ENCODE data around the gene ZNF540.
"Not testable (repeated sequence)": the region's sequence is repeated elsewhere in the genome, so short reads cannot be mapped to it uniquely, and the experiment has no call there.

The ZNF540 gene

DNA sequence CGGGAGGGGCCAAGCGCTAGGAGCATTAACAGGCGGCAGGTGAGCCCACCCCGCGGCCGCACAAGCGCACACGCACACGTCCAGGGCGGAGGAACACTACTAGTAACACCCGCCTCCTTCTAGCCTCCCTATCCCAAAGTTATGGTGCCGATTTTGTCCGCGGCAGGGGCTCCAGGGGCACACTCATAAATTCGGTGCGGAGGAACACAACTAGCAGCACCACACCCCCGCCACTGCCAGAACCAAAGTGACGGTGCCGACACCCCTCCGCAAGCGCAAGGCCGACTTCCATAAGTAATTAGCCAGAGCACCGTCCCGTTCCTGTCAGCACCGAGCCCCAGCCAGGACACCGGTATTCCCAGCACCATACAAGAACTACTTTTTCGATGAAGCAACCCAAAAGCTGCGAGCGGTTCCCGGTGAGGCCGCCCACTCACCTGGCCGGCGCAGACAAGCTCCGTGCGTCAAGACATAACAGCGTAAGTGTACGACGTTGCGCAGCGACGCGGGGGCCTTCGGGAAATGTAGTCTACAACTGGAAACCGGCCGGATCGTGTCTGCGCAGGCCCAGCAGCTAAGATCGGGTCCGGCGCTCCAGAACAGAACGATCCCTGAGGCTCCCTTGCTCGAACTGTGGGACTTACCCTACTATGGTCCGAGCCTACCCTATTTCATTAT is at the start of gene ZNF540, which contains the start of gene ZNF571:
Gene ZNF540 (plus strand): TSS at position 573 of the 678 bp plus-strand sequence. CDS start 3,572 bp downstream, outside the sequence.
Gene ZNF571 (minus strand): TSS at position 489 of the 678 bp plus-strand sequence. CDS start 8,116 bp downstream, outside the sequence.
- peak; percentile 100 for DNase-seq

DNA sequence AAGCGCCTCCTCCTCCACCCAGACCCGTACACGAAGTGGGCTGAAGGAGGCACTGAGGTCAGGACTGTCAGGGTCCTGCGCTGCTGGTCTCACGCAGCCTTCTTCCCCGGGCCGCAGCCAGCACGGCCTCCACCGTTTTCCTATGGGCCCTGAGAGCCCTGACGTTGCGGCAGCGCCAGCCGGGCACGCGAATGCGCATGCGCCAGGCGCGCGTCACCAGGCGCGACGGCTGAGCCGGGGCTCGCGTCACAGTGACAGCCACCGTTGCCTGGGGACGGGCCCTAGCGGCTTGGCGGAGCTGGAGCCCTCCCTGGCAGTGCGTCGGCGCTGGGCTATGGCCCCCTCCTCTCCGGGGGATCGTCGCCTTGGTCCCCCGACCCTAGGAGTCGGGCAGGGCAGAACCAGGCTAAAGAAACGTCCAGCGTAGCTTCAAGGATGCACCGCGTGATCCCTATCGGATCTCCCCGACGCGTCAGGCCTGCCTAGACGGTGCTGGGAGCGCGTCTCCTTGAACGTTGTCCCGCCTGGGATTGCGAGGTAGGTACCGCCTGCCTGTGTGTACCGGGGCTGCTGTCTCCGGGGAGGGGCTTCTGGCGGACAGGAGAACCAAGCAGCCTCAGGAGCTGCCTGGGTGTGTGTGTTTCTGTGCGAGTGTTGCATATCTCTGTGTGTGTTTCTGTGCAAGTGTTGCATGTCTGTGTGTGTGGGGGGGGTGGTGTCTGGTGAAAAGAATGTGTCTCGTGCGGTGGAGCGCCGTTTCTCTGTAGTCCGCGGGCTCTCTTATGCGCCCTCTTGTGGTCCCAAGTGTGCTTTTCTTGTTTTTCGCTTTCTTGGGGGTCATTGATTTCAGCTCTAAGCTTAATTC is 43.3 kb upstream of the ZNF540 start:
- no peak for DNase-seq

DNA sequence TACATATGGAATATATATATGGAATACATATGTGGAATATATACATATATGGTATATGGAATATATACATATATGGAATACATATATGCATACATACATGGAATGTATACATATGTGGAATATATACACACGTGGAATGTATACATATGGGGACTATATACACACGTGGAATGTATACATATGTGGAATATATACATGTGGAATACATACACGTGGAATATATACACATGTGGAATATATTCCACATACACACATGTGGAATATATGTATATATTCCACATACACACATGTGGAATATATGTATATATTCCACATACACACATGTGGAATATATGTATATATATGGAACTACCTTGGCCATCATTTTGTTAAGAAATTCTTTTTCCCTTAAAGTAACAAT is 31.2 kb upstream of the ZNF540 start:
- no peak for DNase-seq

DNA sequence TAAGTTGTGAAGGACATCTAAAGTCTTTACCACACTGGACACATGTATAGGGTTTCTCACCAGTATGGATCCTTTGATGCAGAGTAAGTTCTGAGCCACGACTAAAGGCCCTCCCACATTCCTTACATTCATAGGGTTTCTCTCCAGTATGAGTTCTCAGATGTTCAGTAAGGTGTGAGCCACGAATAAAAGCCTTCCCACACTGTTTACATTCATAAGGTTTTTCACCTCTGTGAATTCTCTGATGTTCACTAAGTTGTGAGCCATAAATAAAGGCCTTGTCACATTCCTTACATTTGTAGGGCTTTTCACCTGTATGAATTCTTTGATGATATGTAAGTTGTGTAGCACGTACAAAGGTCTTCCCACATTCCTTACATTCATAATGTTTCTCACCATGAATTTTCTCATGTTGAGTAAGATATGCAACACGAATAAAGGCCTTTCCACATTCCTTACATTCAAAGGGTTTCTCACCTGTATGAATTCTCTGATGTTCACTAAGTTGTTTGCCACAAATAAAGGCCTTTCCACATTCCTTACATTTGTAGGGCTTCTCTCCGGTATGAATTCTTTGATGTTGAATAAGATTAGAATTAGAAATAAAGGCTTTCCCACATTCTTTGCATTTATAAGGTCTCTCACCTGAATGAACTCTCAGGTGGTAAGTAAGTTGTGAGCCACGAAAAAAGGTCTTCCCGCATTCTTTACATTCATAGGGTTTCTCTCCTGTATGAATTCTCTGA is 29.9 kb upstream of the ZNF540 start:
- DNase-seq = no peak

DNA sequence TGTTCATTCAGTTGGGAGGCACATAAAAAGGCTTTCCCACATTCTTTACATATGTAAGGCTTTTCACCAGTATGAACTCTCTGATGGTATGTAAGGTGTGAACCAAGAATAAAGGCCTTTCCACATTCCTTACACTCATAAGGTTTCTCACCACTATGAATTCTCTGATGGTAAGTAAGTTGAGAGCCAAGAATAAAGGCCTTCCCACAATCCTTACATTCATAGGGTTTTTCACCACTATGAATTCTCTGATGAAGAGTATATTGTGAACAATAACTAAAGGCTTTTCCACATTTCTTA is 29.4 kb upstream of the ZNF540 start:
- DNase-seq = no peak

DNA sequence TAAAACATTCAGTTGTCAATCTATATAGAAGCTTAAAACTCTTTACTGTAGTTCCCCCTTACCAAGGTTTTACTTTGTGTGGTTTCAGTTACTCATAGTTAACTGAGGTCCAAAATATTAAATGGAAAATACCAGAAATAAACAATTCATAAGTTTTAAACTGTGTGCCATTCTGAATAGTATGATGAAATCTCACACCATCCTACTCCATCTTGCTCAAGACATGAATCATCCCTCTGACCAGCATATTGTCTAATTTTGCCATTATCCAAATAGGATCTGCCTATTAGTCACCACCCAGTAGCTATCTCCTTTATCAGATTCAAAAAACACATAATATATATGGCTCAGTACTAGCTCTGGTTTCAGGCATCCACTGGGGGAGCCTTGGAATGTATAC is 22.5 kb upstream of the ZNF540 start:
- no peak for DNase-seq

DNA sequence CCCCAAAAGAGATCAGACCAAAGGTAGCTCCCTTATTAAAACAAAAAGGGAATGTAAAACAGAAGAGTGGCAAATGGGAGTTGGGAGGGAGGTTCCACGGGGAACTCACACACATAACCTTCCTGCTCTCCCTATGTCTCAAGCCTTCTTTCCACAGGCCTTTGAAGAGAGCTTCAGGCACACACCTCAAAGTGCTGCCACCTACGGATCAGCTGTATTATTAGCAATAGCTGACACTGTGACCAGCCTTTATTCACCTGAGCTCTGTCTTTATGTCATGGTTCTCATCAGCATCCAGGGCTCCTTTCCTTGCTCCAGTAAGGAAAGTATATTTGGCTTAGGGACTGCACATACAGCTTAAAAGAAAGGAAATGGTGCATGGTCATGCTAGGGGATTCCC is 11.3 kb upstream of the ZNF540 start:
- DNase-seq = no peak

DNA sequence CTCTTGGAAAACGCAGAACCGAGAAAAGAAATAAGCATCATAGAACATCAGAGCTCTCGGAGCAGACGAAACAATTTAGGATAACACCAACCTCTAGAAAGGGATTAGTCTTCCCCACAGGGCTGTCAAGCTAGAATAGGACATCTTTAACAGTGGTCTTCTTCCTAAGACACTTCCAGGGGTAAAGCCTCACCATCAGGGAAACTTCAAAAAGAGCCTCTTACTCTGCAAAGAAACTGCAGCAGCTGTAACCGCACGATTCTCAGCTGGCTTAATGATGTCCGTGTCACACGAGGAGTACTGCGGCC is 726 bp upstream of the ZNF540 start:
- DNase-seq = no peak

DNA sequence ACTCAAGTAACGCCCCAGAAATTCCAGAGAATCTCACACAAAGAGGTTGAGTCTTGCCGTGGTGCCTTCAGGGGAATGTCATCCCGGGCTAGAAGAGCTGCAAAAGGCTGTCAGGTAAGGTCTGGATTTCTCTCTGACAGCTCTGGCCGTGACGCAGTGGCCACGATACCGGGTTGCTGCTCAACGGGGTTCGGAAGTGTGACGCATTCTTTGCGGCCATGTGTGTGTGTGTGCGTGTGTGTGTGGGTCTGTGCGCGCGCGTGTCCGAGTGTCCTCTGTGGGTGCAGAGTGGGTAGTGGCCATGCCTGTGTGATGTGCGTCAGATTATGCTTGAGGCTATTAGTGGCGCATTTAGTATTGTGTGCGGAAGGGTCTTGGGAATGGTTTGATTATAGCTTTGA is 306 bp downstream of the ZNF540 start:
- no peak for DNase-seq

DNA sequence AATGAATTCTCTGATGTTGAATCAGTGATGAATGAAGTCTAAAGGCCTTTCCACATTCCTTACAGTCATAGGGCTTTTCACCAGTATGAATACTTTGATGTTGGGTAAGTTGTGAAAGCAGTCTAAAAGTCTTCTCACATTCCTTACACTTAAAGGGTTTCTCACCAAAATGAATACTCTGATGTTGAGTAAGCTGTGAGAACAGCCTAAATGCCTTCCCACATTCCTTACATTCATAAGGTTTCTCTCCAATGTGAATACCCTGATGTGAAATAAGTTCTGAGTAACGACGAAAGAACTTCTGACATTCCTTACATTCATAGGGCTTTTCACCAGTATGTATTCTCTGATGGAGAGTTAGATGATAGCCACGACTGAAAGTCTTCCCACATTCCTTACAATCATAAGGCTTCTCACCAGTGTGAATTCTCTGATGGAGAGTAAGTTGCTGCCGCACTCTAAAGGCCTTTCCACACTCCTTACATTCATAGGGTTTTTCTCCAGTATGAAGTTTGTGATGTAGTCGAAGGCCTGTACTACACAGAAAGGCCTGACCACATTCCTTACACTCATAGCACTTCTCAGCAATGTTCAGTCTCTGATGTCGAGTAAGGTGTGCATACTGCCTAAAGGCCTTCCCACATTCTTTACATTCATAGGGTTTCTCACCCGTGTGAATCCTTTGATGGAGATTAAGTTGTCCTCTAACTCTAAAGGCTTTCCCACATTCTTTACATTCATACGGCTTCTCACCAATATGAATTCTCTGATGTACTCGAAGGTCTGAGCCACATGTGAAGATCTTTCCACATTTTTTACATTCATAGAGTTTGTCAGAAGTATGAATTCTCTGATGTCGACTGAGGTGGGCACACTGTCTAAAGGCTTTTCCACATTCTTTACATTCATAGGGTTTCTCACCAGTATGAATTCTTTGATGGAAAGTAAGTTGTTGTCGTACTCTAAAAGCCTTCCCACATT is 40.7 kb downstream of the ZNF540 start:
- DNase-seq = no peak

DNA sequence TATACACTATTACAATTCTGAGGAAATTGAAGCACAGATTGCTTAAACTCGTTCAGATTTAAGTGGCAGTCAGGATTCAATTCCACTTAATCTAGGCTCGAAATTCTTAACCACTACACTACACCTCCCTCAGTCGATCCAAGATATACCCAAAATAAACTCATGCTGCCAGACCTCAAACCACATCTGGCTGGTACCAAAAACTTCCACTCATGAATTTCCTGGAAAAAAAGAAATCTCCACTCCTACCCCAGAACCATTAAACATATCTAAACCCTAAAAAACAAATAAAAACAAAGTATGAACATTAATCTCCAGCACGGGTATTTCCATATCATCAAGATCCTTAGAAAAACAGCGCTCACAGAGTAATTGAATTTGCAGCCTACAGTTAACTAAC is 59.4 kb downstream of the ZNF540 start:
- no peak for DNase-seq

DNA sequence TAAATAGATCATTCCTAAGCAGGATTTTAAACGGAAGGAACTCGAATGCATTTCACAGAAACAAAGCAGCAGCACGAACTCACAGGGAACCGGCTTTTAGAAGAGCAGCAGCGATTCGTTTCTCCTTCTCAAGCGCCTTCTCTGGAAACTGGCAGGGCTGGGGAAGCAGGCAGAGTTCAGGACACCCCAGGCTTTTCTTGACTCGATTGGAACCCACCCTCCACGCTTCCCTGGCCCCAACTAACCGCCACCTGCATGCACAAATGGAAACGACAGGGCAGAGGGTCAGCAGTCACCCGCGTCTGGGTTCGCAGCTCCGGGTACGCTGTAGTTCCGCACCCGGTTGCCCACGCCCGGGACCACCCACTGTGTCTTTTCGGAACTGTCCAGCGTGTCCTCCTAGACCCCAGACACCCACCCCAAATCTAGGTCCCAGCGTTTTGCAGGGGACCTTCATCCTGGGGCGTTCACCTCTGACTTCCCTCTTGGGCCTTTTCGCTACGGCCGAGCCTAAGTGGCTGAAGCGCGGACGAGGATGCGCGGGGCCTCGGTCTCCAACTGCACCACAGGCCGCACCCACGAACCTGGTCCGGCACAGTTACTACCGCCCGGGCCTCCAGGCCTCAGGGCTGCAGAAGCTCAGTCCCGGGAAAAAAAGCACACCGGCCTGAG is 60.1 kb downstream of the ZNF540 start:
- peak; percentile 79 for DNase-seq

DNA sequence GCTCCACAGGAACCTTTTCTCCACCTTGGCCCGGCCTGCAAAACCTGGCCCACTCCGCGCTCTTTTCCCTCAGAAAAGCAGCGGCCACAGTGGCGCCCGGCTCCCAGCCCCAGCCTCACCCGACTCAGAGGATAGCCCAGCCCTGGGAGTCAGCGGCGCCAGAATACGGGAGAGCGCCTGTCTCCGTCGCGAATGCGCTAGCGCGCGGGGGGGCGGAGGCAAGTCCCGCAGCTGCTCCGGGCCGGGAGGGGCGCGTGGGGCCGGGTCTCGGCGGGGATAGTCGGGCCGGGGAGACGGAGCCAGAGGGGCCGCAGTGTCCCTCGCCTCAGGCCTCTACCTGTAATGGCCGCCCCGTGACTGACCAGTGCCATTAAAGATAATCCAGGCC is 60.6 kb downstream of the ZNF540 start, which contains the start of gene ZFP30:
Gene ZFP30 (minus strand): TSS at position 165 of the 388 bp plus-strand sequence. CDS start 7,643 bp downstream, outside the sequence.
- peak; percentile 98 for DNase-seq

DNA sequence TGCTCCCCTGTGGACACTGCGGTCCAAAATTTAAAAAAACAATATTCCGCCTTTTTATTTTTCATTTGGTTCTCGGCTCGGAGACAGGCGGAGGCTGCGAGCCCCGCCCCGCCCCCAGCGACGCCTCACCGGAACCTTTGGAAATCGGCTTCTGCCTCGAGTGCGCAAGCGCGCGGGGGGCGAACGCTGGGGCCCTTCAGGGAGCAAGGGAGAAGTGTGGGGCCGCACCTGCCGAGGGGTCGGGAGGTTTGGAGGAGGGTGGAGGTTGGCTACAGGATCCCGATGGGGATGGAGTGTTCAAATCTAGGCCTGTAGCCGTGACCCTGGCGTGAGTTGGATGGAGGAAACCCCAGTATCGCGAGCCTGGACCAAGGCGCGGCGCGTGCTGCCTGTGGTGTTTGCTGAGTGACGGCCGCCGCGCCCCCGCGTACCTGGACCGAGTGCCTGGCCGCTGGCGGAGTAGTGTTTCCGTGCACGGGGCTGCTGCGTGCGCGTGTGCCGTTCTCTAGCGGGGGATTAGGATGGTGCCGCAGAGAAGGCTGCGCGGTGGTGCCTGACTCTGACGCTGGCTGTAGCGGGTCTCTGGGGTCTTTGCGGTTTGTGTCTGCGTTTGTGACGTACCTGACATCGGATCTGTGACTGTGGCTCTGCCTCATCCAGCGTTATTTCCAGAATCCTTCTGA is 61.2 kb downstream of the ZNF540 start:
- DNase-seq = peak; percentile 98

DNA sequence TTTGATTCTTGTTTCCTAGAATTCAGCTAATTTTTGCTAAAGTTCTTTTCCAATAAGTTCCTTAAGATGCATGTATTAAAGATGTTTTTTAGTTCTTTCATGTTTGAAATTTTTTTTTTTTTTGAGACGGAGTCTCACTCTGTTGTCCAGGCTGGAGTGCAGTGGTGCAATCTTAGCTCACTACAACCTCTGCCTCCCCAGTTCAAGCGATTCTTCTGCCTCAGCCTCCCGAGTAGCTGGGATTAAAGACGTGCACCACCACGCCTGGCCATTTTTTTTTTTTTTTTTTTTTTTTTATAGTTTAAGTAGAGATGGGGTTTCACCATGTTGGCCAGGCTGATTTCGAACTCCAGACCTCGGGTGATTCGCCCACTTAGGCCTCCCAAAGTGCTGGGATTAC is 62.5 kb downstream of the ZNF540 start:
- not testable (repeated sequence) for DNase-seq

All from NCI-H345 (cell line).